IPS-20b (cell line): ENCODE measurements around the gene SLC5A2.
A peak's percentile ranks its signal among the peaks of the same experiment; 100 is the strongest.
"Not testable (repeated sequence)": the region's sequence is repeated elsewhere in the genome, so short reads cannot be mapped to it uniquely, and the experiment has no call there.

Experiments used
- H3K27ac ChIP-seq: one replicate; pipeline ENCODE4 v1.5.1; 2013; ENCODE audit warnings: low read length
- H3K27me3 ChIP-seq: 2 replicates; pipeline ENCODE4 v1.6.1; 2013; ENCODE audit warnings: mild to moderate bottlenecking, low read length, inconsistent platforms; ENCODE audit not compliant: insufficient read depth
- H3K36me3 ChIP-seq: 2 replicates; pipeline ENCODE4 v1.6.1; 2013; ENCODE audit warnings: low read depth, mild to moderate bottlenecking, inconsistent platforms, low read length, moderate library complexity; ENCODE audit not compliant: insufficient read depth
- H3K4me1 ChIP-seq: 2 replicates; pipeline ENCODE4 v1.6.1; 2013; ENCODE audit warnings: mild to moderate bottlenecking, control low read depth, inconsistent platforms, low read length, moderate library complexity; ENCODE audit not compliant: insufficient read depth
- H3K4me3 ChIP-seq: 2 replicates; pipeline ENCODE4 v1.5.1; 2013; ENCODE audit warnings: mild to moderate bottlenecking, low read length, inconsistent platforms
- H3K9ac ChIP-seq: 2 replicates; pipeline ENCODE4 v1.6.1; 2013; ENCODE audit warnings: low read depth, mild to moderate bottlenecking, inconsistent platforms, low read length, moderate library complexity
- H3K9me3 ChIP-seq: 2 replicates; pipeline ENCODE4 v1.6.1; 2013; ENCODE audit warnings: mild to moderate bottlenecking, low read depth, low read length, inconsistent platforms; ENCODE audit not compliant: insufficient read depth

Gene SLC5A2

GRCh38 chr16:31480851-31481536 lies 1.9 kb upstream of the SLC5A2 start:
- H3K9me3 ChIP-seq: no peaks in the 10 kb centered on the region
- no peak overlapping the region for H3K4me3 ChIP-seq
- H3K36me3 ChIP-seq: no peaks in the 10 kb centered on the region
- H3K27me3 ChIP-seq: peaks cover 76% of the 10 kb centered on the region
- H3K4me1 ChIP-seq: no peaks in the 10 kb centered on the region
- no peak overlapping the region for H3K9ac ChIP-seq
- no peak overlapping the region for H3K27ac ChIP-seq

- not testable (repeated sequence) for H3K27ac ChIP-seq, H3K4me3 ChIP-seq, H3K4me1 ChIP-seq, H3K9me3 ChIP-seq, H3K36me3 ChIP-seq, H3K9ac ChIP-seq
- H3K27me3 ChIP-seq: peaks cover 88% of the 10 kb centered on the region
Measured at GRCh38 chr16:31484048-31484447, 1.1 kb downstream of the SLC5A2 start.

GRCh38 chr16:31484491-31485171 lies 1.7 kb downstream of the SLC5A2 start:
- H3K9me3 ChIP-seq: no peaks in the 10 kb centered on the region
- no peak overlapping the region for H3K27ac ChIP-seq
- no peak overlapping the region for H3K9ac ChIP-seq
- peaks cover 88% of the 10 kb centered on the region for H3K27me3 ChIP-seq
- H3K4me3 ChIP-seq: no peak overlapping the region
- H3K36me3 ChIP-seq: no peaks in the 10 kb centered on the region
- H3K4me1 ChIP-seq: no peaks in the 10 kb centered on the region; the same call in 1 of the 2 replicates

GRCh38 chr16:31485571-31485970 lies 2.6 kb downstream of the SLC5A2 start:
- H3K27me3 ChIP-seq: peaks cover 89% of the 10 kb centered on the region
- no peaks in the 10 kb centered on the region; the same call in 1 of the 2 replicates for H3K4me1 ChIP-seq
- no peak overlapping the region for H3K9ac ChIP-seq

GRCh38 chr16:31486045-31486444 lies 3.1 kb downstream of the SLC5A2 start:
- Histone ChIP-seq H3K9ac (no peak overlapping the region), H3K4me1 (no peaks in the 10 kb centered on the region; the same call in 1 of the 2 replicates), H3K4me3 (no peak overlapping the region), H3K36me3 (no peaks in the 10 kb centered on the region), H3K9me3 (no peaks in the 10 kb centered on the region), H3K27ac (no peak overlapping the region), H3K27me3 (peaks cover 84% of the 10 kb centered on the region)

More at GRCh38 chr16:31485571-31485970, 2.6 kb downstream of the SLC5A2 start:
- Histone ChIP-seq H3K9me3 (no peaks in the 10 kb centered on the region), H3K27ac (no peak overlapping the region), H3K4me3 (no peak overlapping the region), H3K36me3 (no peaks in the 10 kb centered on the region)

- Histone ChIP-seq H3K36me3 (no peaks in the 10 kb centered on the region), H3K9me3 (no peaks in the 10 kb centered on the region), H3K9ac (no peak overlapping the region; the same call in 1 of the 2 replicates), H3K27ac (no peak overlapping the region), H3K4me1 (no peaks in the 10 kb centered on the region; the same call in 1 of the 2 replicates), H3K4me3 (peak overlapping the region; percentile 72), H3K27me3 (peaks cover 73% of the 10 kb centered on the region)
Measured at GRCh38 chr16:31487071-31487719, 4.3 kb downstream of the SLC5A2 start.

- H3K9me3 ChIP-seq: no peaks in the 10 kb centered on the region
- H3K4me3 ChIP-seq: peak overlapping the region; percentile 72
- H3K4me1 ChIP-seq: no peaks in the 10 kb centered on the region; the same call in 1 of the 2 replicates
- peaks cover 66% of the 10 kb centered on the region for H3K27me3 ChIP-seq
- peak overlapping the region; percentile 15; the same call in 1 of the 2 replicates for H3K9ac ChIP-seq
- H3K36me3 ChIP-seq: no peaks in the 10 kb centered on the region
- no peak overlapping the region for H3K27ac ChIP-seq
Measured at GRCh38 chr16:31487720-31488467, 5.0 kb downstream of the SLC5A2 start.

- Histone ChIP-seq H3K9ac (peak overlapping the region; percentile 15; the same call in 1 of the 2 replicates), H3K27me3 (peaks cover 60% of the 10 kb centered on the region)
Measured at GRCh38 chr16:31488468-31489297, 5.8 kb downstream of the SLC5A2 start.

GRCh38 chr16:31489298-31489564 lies 6.3 kb downstream of the SLC5A2 start:
- H3K27me3 ChIP-seq: peaks cover 60% of the 10 kb centered on the region
- H3K9ac ChIP-seq: no peak overlapping the region
- no peak overlapping the region for H3K4me3 ChIP-seq
- no peaks in the 10 kb centered on the region for H3K9me3 ChIP-seq
- H3K27ac ChIP-seq: no peak overlapping the region
- H3K36me3 ChIP-seq: no peaks in the 10 kb centered on the region; the same call in 1 of the 2 replicates
- H3K4me1 ChIP-seq: no peaks in the 10 kb centered on the region; the same call in 1 of the 2 replicates

More at GRCh38 chr16:31488468-31489297, 5.8 kb downstream of the SLC5A2 start:
- Histone ChIP-seq H3K9me3 (no peaks in the 10 kb centered on the region), H3K36me3 (no peaks in the 10 kb centered on the region; the same call in 1 of the 2 replicates), H3K4me1 (no peaks in the 10 kb centered on the region; the same call in 1 of the 2 replicates), H3K4me3 (peak overlapping the region; percentile 72; the same call in 1 of the 2 replicates), H3K27ac (no peak overlapping the region)

GRCh38 chr16:31489616-31490584 lies 7.0 kb downstream of the SLC5A2 start:
- H3K9me3 ChIP-seq: no peaks in the 10 kb centered on the region
- no peaks in the 10 kb centered on the region; the same call in 1 of the 2 replicates for H3K4me1 ChIP-seq
- H3K36me3 ChIP-seq: no peaks in the 10 kb centered on the region; the same call in 1 of the 2 replicates
- no peak overlapping the region for H3K9ac ChIP-seq
- no peak overlapping the region for H3K27ac ChIP-seq
- no peak overlapping the region for H3K4me3 ChIP-seq
- H3K27me3 ChIP-seq: peaks cover 54% of the 10 kb centered on the region
